ENCODE data around the gene UGT2B15.
"Not testable (repeated sequence)": the region's sequence is repeated elsewhere in the genome, so short reads cannot be mapped to it uniquely, and the experiment has no call there.

The UGT2B15 gene

GRCh38 chr4:68670479-68670939, at the start of gene UGT2B15:
TSS of gene UGT2B15 (minus strand) at chr4:68670652. CDS start at chr4:68670618, 34 bp downstream.
- not testable (repeated sequence) for DNase-seq (ENCODE audit: low spot score)

- DNase-seq (ENCODE audit: low spot score) = no peak
Observed at GRCh38 chr4:68719075-68719473, 48.6 kb upstream of the UGT2B15 start.

- no peak for DNase-seq (ENCODE audit: low spot score)
Observed at GRCh38 chr4:68718447-68719074, 48.1 kb upstream of the UGT2B15 start.

GRCh38 chr4:68717999-68718398, 47.5 kb upstream of the UGT2B15 start:
- no peak for DNase-seq (ENCODE audit: low spot score)

- no peak for DNase-seq (ENCODE audit: low spot score)
Observed at GRCh38 chr4:68714400-68714799, 43.9 kb upstream of the UGT2B15 start.

GRCh38 chr4:68712207-68712606, 41.8 kb upstream of the UGT2B15 start:
- no peak for DNase-seq (ENCODE audit: low spot score)

GRCh38 chr4:68708566-68708965, 38.1 kb upstream of the UGT2B15 start:
- DNase-seq (ENCODE audit: low spot score) = no peak

- DNase-seq (ENCODE audit: low spot score) = not testable (repeated sequence)
Observed at GRCh38 chr4:68703168-68703567, 32.7 kb upstream of the UGT2B15 start.

- no peak for DNase-seq (ENCODE audit: low spot score)
Observed at GRCh38 chr4:68700152-68700551, 29.7 kb upstream of the UGT2B15 start.

GRCh38 chr4:68693325-68694075, 23.0 kb upstream of the UGT2B15 start:
- DNase-seq (ENCODE audit: low spot score) = no peak

GRCh38 chr4:68691186-68691585, 20.7 kb upstream of the UGT2B15 start:
- DNase-seq (ENCODE audit: low spot score) = no peak

- DNase-seq (ENCODE audit: low spot score) = no peak
Observed at GRCh38 chr4:68683034-68683433, 12.6 kb upstream of the UGT2B15 start.

GRCh38 chr4:68681298-68681697, 10.8 kb upstream of the UGT2B15 start:
- DNase-seq (ENCODE audit: low spot score) = not testable (repeated sequence)

- DNase-seq (ENCODE audit: low spot score) = no peak
Observed at GRCh38 chr4:68673143-68673542, 2.7 kb upstream of the UGT2B15 start.

GRCh38 chr4:68671217-68671616, 765 bp upstream of the UGT2B15 start:
- DNase-seq (ENCODE audit: low spot score) = not testable (repeated sequence)

GRCh38 chr4:68668537-68669163, 1.8 kb downstream of the UGT2B15 start:
- not testable (repeated sequence) for DNase-seq (ENCODE audit: low spot score)

GRCh38 chr4:68667551-68667950, 2.9 kb downstream of the UGT2B15 start:
- not testable (repeated sequence) for DNase-seq (ENCODE audit: low spot score)

GRCh38 chr4:68664721-68665120, 5.7 kb downstream of the UGT2B15 start:
- not testable (repeated sequence) for DNase-seq (ENCODE audit: low spot score)

GRCh38 chr4:68662836-68663574, 7.4 kb downstream of the UGT2B15 start:
- not testable (repeated sequence) for DNase-seq (ENCODE audit: low spot score)

- DNase-seq (ENCODE audit: low spot score) = no peak
Observed at GRCh38 chr4:68658672-68659071, 11.8 kb downstream of the UGT2B15 start.

- DNase-seq (ENCODE audit: low spot score) = not testable (repeated sequence)
Observed at GRCh38 chr4:68657022-68657594, 13.3 kb downstream of the UGT2B15 start.

- DNase-seq (ENCODE audit: low spot score) = not testable (repeated sequence)
Observed at GRCh38 chr4:68656445-68656973, 13.9 kb downstream of the UGT2B15 start.
